Stimulated activated CD4-positive, alpha-beta T cell treated with anti-CD3 and anti-CD28 coated beads, Interleukin-1b, Interleukin-23, amount 100 ng/mL, for 4 hours (primary cell): ENCODE measurements around the gene PALMD.

Experiments used
- DNase-seq, 2 donors: peaks; one replicate each; pipeline ENCODE4 v3.0.0-alpha.2; 2020; ENCODE audit warnings: low read depth in 2 of 2

Gene PALMD

DNA sequence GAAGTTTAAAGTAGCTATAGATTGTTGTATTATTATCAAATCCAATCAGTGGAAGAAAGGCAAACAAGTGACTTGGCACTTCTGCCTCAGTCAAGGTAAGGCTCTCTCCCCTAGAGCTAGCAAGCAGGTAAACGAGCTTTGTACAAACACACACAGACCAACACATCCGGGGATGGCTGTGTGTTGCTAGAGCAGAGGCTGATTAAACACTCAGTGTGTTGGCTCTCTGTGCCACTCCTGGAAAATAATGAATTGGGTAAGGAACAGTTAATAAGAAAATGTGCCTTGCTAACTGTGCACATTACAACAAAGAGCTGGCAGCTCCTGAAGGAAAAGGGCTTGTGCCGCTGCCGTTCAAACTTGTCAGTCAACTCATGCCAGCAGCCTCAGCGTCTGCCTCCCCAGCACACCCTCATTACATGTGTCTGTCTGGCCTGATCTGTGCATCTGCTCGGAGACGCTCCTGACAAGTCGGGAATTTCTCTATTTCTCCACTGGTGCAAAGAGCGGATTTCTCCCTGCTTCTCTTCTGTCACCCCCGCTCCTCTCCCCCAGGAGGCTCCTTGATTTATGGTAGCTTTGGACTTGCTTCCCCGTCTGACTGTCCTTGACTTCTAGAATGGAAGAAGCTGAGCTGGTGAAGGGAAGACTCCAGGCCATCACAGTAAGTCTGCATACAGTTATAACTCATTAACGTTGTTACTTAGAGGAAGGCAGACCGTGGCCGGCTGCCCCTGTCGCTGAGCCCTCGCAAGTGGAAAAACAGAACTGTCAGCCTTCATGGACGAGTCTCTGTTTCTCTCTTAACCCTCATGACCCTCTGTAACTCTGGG lies at the start of gene PALMD:
Gene PALMD, plus strand, starts transcription at position 415 of the 833 bp plus-strand sequence. Its CDS starts 205 bp downstream, at position 620.
- no peak for DNase-seq

DNA sequence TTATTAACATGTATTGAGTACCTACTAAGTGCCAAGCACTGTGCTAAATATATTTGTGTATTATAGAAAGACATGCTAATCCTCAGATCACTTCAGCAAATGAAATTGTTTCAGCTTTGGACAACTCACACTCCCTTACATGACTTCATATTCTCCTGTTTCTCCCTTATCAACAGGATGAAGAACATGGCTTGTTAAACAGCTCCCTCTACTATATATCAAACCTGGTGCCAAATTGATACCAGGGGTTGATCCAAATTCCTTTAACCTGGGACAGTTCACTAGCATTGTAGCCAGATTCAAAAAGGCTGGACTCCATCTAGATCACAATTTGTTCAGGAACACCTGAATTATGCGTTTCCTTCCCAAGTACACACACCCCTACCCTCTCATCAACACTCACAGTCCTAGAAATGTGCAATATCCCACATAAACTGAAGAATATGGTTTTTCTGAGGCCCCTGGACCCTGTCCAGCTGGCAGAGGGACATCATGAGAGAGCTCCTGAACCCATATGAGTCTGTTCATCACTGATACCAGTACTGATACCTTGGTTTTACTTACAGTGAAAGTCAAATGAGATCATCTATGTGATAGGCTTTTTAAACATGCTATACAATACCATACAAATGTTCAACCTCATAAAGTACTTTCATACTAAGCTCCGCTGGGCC lies 47.0 kb upstream of the PALMD start:
- no peak for DNase-seq

DNA sequence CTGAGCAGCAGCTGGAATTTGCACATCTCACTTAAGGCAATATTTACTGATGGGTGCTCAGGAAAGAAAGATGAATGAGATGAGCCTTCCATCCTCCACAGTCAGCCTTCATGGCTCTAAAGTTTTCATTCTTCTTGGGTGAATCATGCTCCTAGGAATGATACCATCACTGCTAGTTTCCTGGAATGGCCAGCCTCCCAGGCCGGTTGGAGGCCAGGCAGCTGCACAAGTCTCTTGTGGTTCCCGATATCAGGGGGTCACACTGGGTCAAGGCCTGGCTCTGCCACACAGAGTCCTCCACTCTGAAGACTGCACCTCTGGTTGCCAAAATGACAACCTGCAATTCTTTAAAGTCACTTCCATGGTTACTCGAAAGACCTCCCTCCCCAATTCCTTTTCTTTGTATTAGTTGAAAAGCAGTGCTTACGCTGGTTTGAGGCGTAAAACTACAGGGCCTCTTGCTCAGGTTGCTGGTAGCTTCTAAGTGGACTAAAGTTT lies 46.2 kb upstream of the PALMD start:
- no peak for DNase-seq

- DNase-seq, result no peak
These were observed 45.1 kb upstream of the PALMD start for GRCh38 chr1:99600782-99601181.

DNA sequence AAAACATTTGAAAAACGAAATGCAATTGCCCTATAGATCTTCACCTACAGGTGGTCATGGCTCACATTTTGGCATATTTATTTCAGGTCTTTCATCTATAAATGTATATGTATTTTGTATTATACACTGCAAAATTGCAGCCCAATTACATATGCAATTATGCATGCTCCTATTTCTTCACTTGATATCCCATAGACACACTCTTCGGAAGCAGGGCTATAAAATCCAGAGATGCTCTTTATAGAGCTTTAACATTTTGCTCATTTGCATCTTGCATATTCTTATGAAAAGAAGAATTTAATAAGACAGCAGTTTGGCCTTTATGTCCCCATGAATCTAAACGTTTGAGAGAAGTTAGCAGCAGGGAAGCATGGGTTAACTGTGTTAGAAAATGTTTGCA lies 44.7 kb upstream of the PALMD start:
- no peak for DNase-seq

GRCh38 chr1:99601709-99602403 lies 44.1 kb upstream of the PALMD start:
- DNase-seq, result no peak

DNA sequence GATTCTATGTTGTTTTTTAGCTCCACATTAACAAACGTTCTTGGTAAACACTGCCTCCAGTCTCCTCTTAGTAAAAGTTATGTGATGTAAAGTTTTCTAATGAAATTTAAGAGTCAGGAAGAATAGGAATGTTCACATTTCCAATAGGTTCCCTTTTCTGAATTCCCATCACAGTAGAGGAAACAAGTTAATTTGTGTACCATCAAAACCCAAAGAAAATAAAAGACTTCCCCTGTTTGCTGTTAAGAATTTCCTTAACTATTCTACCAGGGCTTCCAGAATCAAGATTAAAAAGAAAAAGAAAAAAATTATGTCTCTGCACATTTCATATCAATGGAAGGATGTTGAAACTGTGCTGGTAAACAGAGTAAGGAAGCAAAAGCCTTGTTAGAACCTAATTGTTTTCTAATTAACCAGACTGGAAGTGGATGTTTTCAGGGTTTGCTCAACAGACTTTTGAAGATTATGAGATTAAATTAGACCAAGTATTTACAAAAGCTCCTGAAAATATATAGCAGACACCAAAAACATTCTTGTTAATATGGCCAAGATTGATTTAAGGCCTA lies 43.4 kb upstream of the PALMD start:
- DNase-seq, result no peak

DNA sequence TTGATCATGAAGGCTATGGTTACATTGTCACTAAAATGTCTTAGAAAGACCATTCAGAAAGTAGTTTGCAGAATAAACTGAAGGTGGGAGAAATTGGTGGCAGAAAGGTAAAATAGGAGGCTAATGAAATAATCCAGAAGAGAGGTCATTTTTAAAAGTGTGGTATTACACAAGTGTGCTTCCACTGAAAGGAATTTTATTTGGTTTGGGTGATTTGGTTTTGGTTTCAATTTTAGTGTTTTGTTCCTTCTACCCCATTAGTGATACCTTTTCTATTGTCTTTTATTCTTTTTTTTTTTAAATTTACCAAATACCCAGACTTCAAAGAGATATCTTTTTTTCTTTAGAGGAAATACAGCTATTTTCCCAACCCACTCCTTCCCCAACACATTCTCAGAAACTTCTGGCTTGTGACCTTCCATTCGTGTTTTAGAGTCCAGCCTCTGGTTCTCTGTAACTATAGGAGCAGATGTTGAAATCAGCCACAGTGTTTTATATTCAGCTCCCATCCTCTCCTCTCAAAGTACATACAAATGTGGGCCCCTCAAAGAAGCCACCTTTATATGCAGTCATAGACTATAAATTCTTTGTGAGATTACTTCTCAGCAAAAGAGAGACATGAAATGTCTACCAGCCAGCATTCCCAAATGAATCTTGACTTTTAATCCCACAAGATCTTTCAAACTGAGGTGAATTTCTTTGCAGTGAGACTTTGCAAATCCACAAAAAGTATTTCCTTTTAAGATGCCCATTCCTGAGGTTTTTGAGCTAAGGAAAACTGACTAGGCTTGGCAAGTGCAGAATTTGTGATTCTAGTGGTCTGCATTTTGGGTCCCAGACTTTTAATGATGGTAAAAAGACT lies 42.0 kb upstream of the PALMD start:
- DNase-seq, result no peak

GRCh38 chr1:99606306-99606705 lies 39.6 kb upstream of the PALMD start:
- DNase-seq, result no peak

GRCh38 chr1:99607590-99607989 lies 38.3 kb upstream of the PALMD start:
- no peak for DNase-seq

- no peak for DNase-seq
These were observed 37.9 kb upstream of the PALMD start for GRCh38 chr1:99608058-99608457.

DNA sequence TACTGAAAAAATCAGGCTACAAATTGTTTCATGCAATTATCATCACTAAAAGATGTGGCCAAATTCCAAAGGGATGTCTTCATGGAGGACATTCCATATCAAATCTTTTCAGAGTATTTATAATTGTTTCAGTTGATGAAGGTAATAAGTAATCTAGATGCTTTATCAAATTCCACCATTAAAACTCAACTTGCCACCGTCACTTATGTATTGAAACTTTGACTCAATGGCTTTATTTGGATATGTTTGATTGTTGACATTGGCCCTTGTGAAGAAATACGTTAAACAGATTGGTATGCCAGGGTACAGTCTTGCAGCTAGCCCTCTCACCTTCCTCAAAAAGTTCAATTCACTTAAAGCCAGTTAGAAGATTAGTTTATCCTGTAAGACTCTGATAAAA lies 32.2 kb upstream of the PALMD start:
- no peak for DNase-seq

GRCh38 chr1:99614728-99615127 lies 31.2 kb upstream of the PALMD start:
- no peak for DNase-seq

DNA sequence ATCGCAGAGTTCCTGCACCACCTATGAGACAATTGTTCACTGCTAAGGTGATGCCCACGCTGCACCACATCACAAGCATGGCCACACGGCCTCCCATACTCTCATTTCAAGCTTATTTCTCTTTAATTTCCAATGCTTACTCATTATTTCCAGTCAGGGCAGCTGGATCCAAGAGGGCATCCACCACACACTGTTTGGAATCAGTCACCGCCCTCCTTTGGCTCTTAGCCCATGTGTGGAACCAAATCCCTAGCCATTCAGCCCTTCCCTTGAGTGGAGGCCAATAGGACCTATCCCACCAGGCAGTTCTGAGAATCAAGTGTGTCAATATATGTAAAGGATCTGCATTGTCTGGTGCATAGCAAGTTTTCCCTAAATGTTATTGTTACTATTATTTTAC lies 26.3 kb upstream of the PALMD start:
- no peak for DNase-seq

DNA sequence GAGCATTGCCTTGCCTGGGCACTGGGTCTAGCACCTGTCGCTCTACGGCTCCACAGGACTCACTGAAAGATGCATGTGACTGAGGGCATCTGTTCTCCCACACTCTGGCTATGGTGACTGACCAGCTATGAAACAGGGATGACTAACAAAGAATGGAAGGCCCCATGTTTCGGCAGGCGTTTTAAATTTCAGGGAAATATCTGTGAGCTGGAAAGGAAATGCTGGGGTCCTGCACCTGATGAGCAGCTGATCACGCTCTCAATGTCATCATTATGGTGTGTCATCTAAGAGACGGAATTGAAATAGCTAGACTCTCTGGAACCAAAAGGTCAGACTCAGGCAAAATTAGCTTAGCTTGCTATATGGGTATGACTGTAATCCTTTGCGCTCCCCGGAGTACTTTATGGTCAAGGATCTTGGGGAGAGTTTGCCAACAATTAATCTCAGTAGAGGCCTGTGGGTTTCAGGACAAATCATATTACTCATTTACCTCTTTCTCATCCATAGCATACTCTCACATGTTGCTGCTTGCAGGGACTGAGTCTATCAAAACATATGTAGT lies 24.5 kb upstream of the PALMD start:
- DNase-seq, result no peak

- no peak for DNase-seq
These were observed 23.1 kb upstream of the PALMD start for GRCh38 chr1:99622702-99623347.

- DNase-seq, result no peak
These were observed 22.4 kb upstream of the PALMD start for GRCh38 chr1:99623554-99623953.

- DNase-seq, result no peak
These were observed 18.3 kb upstream of the PALMD start for GRCh38 chr1:99627615-99628014.

- no peak for DNase-seq
These were observed 16.7 kb upstream of the PALMD start for GRCh38 chr1:99629164-99629563.

- DNase-seq, result no peak
These were observed 10.8 kb upstream of the PALMD start for GRCh38 chr1:99634971-99635624.
